ENCODE results near the gene KIF20B.

DNA sequence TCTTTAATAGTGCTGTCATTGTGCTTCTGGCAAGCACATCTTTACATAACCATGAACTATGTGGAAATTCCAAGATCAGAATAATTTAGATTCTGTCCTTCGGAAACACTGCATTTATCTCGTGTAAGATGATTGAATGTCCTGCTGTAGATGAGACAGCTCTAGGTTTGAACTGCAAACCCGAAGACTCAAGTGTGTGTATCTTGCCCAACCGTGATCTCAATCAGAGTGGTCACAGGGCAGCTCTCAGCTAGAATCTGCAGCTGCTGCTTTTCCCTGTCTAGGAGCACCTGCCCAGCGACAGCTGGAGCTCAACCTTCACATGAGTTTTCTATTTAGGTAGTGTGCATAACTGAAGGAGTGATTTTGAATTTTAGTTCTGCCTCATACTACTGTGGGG lies 17.5 kb upstream of the KIF20B start:
- TF ChIP-seq TCF7L2 (IDR thresholded peaks at IDR 0.05; ENCODE audit: borderline replicate concordance, extremely low read depth, insufficient read depth, insufficient read length) = no peak
- TF ChIP-seq POLR2A (IDR thresholded peaks at IDR 0.05; ENCODE audit: borderline replicate concordance, extremely low read depth, insufficient read depth, insufficient read length) = no peak
- TF ChIP-seq POLR2AphosphoS5 (IDR thresholded peaks at IDR 0.05; ENCODE audit: low read depth, low read length) = no peak
- TF ChIP-seq, protein P1, sequence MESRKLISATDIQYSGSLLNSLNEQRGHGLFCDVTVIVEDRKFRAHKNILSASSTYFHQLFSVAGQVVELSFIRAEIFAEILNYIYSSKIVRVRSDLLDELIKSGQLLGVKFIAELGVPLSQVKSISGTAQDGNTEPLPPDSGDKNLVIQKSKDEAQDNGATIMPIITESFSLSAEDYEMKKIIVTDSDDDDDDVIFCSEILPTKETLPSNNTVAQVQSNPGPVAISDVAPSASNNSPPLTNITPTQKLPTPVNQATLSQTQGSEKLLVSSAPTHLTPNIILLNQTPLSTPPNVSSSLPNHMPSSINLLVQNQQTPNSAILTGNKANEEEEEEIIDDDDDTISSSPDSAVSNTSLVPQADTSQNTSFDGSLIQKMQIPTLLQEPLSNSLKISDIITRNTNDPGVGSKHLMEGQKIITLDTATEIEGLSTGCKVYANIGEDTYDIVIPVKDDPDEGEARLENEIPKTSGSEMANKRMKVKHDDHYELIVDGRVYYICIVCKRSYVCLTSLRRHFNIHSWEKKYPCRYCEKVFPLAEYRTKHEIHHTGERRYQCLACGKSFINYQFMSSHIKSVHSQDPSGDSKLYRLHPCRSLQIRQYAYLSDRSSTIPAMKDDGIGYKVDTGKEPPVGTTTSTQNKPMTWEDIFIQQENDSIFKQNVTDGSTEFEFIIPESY (IDR thresholded peaks at IDR 0.05; ENCODE audit: extremely low read depth, insufficient replicate concordance, low read length) = no peak
- TF ChIP-seq EZH2phosphoT487 (IDR thresholded peaks at IDR 0.05; ENCODE audit: borderline replicate concordance) = no peak
- TF ChIP-seq ZNF274 (IDR thresholded peaks at IDR 0.05; ENCODE audit: low read depth, low read length) = no peak
- no peak for TF ChIP-seq YY1 (IDR thresholded peaks at IDR 0.05; ENCODE audit: extremely low read depth, insufficient replicate concordance, low read depth, low read length)
- TF ChIP-seq, protein P2, sequence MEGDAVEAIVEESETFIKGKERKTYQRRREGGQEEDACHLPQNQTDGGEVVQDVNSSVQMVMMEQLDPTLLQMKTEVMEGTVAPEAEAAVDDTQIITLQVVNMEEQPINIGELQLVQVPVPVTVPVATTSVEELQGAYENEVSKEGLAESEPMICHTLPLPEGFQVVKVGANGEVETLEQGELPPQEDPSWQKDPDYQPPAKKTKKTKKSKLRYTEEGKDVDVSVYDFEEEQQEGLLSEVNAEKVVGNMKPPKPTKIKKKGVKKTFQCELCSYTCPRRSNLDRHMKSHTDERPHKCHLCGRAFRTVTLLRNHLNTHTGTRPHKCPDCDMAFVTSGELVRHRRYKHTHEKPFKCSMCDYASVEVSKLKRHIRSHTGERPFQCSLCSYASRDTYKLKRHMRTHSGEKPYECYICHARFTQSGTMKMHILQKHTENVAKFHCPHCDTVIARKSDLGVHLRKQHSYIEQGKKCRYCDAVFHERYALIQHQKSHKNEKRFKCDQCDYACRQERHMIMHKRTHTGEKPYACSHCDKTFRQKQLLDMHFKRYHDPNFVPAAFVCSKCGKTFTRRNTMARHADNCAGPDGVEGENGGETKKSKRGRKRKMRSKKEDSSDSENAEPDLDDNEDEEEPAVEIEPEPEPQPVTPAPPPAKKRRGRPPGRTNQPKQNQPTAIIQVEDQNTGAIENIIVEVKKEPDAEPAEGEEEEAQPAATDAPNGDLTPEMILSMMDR (IDR thresholded peaks at IDR 0.05 in 2 of 3, conservative IDR thresholded peaks at IDR 0.05 in 1 of 3; ENCODE audit: borderline replicate concordance in 1 of 3, insufficient read depth in 1 of 3, low read depth in 2 of 3, low read length in 2 of 3) = no peak
- TF ChIP-seq RAD21 (IDR thresholded peaks at IDR 0.05; ENCODE audit: low read depth) = no peak
- no peak for TF ChIP-seq EZH2 (IDR thresholded peaks at IDR 0.05)
- no peak for TF ChIP-seq JUND (IDR thresholded peaks at IDR 0.05)
